Activated CD8-positive, alpha-beta memory T cell treated with anti-CD3 and anti-CD28 coated beads, Interleukin-2, amount 50 U/mL, for 24 hours (primary cell): ENCODE data around the gene SMOC2.

ENCODE experiments used
- DNase-seq: peaks from one replicate; pipeline ENCODE4 v3.0.0-alpha.2; 2020; ENCODE audit errors: extremely low read depth

SMOC2 gene, protein sequence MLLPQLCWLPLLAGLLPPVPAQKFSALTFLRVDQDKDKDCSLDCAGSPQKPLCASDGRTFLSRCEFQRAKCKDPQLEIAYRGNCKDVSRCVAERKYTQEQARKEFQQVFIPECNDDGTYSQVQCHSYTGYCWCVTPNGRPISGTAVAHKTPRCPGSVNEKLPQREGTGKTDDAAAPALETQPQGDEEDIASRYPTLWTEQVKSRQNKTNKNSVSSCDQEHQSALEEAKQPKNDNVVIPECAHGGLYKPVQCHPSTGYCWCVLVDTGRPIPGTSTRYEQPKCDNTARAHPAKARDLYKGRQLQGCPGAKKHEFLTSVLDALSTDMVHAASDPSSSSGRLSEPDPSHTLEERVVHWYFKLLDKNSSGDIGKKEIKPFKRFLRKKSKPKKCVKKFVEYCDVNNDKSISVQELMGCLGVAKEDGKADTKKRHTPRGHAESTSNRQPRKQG

GRCh38 chr6:168440520-168441433 is at the start of gene SMOC2:
TSS of gene SMOC2 (plus strand) at chr6:168441184. CDS start at chr6:168441371, 187 bp downstream.
- DNase-seq, result no peak

- DNase-seq, result no peak
These were observed 47.7 kb upstream of the SMOC2 start for GRCh38 chr6:168393126-168393870.

- no peak for DNase-seq
These were observed 46.4 kb upstream of the SMOC2 start for GRCh38 chr6:168394606-168395005.

DNA sequence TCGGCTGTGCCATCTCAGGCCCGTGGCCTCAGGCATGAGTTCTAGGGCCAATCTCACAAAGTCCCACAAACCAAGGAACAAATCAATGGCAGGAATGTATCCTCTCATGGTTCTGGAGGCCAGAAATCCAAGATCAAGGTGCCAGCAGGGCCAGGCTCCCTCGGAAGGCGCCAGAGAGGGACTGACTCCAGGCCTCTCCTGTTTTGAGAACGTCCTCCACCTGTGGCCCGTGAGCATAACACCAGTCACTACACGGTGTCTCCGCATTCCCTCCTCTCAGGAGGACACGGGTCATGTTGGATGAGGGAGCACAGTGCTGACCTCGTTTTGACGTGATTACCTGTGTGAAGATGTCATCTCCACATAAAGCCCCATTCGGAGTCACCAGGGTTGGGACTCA is 45.0 kb upstream of the SMOC2 start:
- no peak for DNase-seq

DNA sequence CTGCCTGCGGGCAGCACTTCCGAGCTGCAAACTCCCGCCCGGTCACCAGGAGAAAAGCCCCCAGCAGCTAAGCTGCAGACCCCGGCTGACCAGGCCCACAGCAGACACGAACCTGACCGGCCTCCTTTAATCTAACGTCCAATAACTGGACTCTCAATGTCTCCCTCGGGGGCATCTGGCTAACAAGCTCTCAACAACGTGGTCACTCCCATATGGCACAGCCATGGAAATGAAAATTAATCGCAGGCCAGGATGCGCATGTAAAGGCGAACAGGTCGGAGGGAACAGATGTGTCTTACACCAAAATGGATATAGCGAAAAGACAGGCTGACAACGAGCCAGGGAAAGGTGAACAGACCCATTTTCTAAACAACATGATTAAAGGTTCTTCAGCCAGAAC is 44.4 kb upstream of the SMOC2 start:
- no peak for DNase-seq

DNA sequence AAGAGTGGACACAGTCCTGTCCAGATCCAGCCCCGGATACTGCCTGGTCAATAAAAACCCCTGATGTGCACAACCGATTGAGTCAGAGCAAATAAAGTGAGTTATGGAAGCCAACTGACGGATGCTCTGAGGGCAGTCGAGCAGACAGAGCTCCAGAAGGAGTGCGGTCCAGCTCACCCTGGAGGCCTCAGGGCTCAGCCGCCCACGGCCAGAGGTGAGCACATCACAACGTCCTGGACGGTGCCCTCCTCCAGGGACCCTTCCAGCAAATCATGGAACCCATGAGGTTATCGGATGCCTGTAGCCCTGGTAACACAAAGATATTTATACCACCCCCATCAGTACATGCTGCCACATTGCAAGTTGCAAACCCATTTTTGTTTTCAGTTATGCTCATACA is 44.0 kb upstream of the SMOC2 start:
- no peak for DNase-seq

DNA sequence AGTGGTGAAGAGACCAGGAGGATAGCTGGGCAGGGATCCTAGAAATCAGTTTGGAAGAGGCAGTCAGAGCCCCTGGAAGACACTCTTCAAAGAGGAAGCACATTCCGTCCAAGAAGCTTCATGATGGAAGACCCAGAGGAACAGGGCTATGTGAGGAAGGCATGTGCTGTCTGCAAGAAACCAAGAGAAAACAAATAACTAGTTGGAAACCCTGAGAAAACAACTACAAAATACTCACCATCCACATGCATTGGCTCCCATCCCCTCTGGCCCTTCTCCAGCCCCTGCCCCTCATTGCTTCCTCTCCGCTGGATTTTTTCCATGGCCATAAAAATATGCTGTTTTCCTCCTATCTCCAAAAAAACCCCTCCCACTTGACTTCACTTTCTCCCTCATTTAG is 40.9 kb upstream of the SMOC2 start:
- DNase-seq, result no peak

DNA sequence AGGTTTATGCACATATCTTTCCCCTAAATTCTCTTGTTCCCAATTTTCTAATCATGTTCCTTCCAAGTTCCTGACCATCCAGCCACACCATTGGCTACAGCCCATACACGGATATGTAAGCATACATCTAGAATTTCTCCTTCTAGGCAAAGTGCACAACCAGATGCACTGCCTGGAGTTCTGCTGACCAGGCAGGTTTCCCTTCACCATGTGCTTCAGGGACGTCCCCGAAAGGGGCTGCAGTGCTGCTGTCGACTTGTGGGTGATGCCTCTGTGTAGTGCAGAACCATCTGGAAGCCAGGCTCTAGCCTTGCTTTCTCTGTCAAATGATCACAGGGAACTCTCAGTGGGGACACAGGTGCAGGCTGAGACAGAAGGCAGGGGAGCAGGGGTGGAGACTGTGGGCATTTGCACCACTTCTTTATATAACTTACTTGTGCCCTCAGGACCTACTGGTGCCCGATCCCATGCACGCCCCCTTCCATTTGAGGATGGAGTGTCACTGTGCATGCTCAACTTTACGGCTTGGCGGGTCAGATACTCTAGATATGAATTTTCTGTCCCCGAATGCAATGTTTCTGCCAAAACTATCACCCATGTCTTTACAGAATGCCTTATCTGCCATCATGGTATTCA is 37.5 kb upstream of the SMOC2 start:
- no peak for DNase-seq

GRCh38 chr6:168404560-168404959 is 36.4 kb upstream of the SMOC2 start:
- no peak for DNase-seq

DNA sequence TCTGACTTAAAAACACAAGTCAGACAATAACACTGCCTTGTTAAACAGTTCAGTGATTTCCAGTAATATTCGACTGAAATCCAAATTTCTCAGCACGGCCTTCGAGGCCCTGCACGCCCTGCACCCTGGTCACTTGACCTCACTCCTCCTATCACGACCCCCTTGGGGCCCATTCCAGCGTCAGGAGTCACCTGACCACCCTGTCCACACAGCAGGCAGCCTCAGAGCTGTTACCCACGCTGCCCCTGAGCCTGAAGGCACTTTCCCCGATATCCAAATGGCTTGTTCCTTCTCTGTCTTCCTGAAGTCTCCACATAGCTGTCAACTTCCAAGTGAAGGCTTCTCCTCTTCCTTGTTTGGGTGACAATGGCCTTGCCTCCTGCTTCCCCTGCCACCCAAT is 33.1 kb upstream of the SMOC2 start:
- no peak for DNase-seq

- no peak for DNase-seq
These were observed 32.4 kb upstream of the SMOC2 start for GRCh38 chr6:168408504-168409136.

GRCh38 chr6:168410035-168410434 is 30.9 kb upstream of the SMOC2 start:
- no peak for DNase-seq

DNA sequence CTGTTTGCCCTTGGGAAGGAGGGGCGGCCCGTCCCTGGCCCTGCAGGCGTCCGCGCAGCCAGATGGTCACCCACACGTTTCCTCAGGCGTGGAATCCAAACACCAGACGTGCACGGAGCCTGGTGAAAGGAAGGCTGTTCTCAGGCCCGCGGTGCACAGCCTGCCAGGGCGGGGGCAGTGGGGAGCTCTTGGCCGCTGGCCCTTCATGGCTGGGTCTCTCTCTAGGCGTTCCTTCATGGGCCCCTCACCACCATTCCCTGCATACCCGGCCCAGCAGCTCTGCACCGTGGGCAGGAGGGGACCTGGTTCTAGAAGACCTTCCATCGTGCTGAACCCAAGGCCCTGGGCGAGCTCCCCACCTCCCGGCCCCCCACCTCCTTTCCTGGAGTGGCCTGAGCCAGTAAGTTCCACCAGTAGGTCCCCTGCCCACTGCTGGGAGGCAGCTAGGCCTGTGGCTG is 30.4 kb upstream of the SMOC2 start:
- no peak for DNase-seq

DNA sequence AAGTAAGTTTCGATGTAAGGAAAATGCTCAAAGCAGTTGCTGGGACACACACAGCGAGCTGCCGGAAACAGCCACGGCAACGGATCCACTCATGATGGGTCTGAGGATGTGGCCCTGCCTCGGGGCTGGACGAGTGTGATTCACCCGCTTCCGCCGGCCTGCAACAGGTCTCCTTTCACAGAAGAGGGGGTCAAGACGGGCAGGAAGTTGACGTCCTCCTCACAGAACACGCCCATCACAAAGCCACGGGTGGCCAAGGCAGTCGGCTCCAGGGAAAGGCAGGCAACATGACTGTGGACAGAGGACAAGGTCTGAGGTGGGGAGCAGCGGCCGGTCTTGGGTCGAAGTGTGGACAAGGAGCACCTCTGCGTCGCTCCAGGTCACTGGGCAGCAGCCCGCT is 29.9 kb upstream of the SMOC2 start:
- DNase-seq, result no peak

GRCh38 chr6:168411793-168412192 is 29.2 kb upstream of the SMOC2 start:
- no peak for DNase-seq

- no peak for DNase-seq
These were observed 28.5 kb upstream of the SMOC2 start for GRCh38 chr6:168412456-168412855.

DNA sequence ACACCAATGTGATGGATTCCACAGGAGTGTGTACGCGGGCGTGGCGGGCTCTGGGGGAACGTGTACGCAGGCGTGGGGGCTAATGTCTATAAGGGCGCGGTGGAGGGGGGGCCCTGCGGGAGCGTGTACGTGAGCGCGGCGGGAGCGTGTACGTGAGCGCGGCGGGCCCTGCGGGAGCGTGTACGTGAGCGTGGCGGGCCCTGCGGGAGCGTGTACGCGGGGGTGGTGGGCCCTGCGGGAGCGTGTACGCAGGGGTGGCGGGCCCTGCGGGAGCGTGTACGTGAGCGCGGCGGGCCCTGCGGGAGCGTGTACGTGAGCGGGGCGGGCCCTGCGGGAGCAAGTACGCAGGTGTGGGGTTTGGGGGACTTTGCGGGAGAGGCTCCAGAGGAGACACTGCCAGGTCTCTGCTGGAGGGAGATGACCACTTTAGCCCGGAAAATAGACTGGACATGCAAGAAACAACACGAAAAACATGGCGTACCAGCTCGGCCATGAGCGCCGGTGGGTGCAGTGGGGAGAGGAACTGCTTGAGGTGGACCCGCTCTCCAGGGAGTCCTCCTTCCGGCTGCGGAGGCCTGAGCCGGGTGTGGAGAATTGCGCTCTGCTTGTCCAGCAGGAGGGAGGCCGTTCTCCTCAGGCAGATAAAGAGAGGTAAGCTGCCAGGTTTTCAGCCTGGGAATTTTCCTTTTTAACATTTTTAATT is 27.8 kb upstream of the SMOC2 start:
- no peak for DNase-seq

DNA sequence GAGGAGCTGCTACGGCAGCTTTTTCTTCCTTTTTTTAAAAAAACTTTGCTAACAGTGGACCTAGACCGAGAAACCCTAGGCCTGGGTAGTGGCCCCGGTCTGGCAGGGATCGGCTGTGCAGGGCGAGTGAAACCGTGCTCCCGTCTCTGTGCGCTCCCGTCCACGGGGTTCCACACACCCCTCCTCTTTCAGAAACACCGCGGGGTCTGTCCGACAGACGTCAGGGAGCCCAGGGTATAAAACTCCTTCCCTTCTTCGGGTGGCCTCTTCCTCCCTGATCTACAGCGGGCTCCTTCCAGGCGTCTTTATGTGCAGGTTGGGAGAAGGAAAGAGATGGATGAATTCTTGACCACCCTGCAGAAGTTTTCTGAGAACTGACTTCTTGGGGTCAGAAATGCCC is 27.1 kb upstream of the SMOC2 start:
- DNase-seq, result no peak

DNA sequence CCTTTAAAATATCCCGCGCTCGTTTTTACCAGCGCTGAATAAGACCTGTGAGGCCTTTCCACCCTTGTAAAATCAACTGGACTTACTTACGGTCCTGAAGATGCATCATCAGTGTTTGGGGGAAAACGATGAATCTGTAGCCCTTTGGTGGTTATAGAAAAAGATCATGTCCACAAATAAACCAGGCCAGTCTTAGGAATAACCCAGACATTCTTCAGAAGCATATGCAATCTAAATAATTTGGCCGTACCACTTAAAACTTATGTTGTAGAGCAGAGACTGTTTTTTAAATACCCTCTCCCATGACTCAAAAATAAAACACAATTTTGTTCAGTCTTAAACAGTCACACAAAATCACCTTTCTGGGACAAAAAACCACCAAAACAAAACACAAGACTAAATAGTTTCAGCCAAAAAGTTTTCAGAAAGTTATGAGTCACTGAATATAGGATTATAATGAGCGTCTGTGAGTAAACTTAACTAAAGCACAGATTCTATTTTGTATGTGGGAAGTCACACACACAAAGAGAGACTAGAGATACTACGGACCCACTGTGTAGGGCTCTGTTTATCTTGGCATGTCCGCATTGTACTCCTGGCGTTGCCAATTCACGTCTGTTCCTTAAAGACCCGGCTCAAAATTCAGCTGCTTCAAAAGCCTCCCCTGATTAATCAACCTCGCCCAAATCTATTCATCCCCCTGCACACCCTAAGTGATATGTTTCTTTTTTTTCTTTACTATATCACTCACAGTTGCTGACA is 26.5 kb upstream of the SMOC2 start:
- no peak for DNase-seq
